GM12878 (cell line): ENCODE data around the gene COG1. TPM values are rescaled to one million over a fixed set of nuclear protein-coding genes. Genes with fewer than 3 reads are reported as not detected.

Experiments used
- BCL11A ChIP-seq: IDR thresholded peaks from 2 replicates; pipeline ENCODE4 v1.6.1; 2011; ENCODE audit warnings: low read depth, low read length
- BHLHE40 ChIP-seq, 2 experiments: fragments of 450-650 bp in 1 of 2; IDR thresholded peaks; 2 replicates each; pipeline ENCODE4 v1.6.1; 2011 to 2017; ENCODE audit warnings: low read depth in 2 of 2, borderline replicate concordance in 1 of 2, improper control_type of control experiment in 1 of 2, low read length in 1 of 2, mild to moderate bottlenecking in 1 of 2
- CBX5 ChIP-seq: sonication (generic); IDR thresholded peaks from 2 replicates; pipeline ENCODE4 v1.6.1; 2016; ENCODE audit warnings: low read depth, moderate library complexity, mild to moderate bottlenecking, inconsistent platforms
- CREM ChIP-seq: IDR thresholded peaks from 2 replicates; pipeline ENCODE4 v1.6.1; 2014; ENCODE audit warnings: antibody characterized with exemption, low read depth
- DPF2 ChIP-seq: fragments of 450-650 bp; IDR thresholded peaks from 2 replicates; pipeline ENCODE4 v1.6.1; 2017; ENCODE audit warnings: mild to moderate bottlenecking
- ETV6 ChIP-seq, 2 experiments: fragments of 450-650 bp in 1 of 2; IDR thresholded peaks in 1 of 2; conservative IDR thresholded peaks in 1 of 2; 2 replicates each; pipeline ENCODE4 v1.6.1; 2014; ENCODE audit warnings: antibody characterized with exemption in 1 of 2, borderline replicate concordance in 1 of 2, low read depth in 1 of 2, mild to moderate bottlenecking in 1 of 2, moderate library complexity in 1 of 2
- EZH2 ChIP-seq: IDR thresholded peaks from 2 replicates; pipeline ENCODE4 v1.6.1; 2012; ENCODE audit warnings: low read depth, mild to moderate bottlenecking, control low read depth, inconsistent platforms, low read length, borderline replicate concordance; ENCODE audit not compliant: control insufficient read depth
- FOXK2 ChIP-seq: fragments of 450-650 bp; IDR thresholded peaks from 2 replicates; pipeline ENCODE4 v1.6.1; 2017; ENCODE audit warnings: mild to moderate bottlenecking, moderate library complexity
- GATAD2B ChIP-seq: fragments of 450-650 bp; conservative IDR thresholded peaks from 2 replicates; pipeline ENCODE4 v1.6.1; 2017; ENCODE audit warnings: low read depth, mild to moderate bottlenecking, moderate library complexity
- IKZF2 ChIP-seq, 2 experiments: fragments of 450-650 bp; IDR thresholded peaks; 2 replicates each; pipeline ENCODE4 v1.6.1; 2017; ENCODE audit warnings: mild to moderate bottlenecking in 2 of 2, moderate library complexity in 2 of 2
- MYC ChIP-seq: IDR thresholded peaks from 2 replicates; pipeline ENCODE4 v1.6.1; 2011; ENCODE audit warnings: mild to moderate bottlenecking, low read length, moderate library complexity, inconsistent platforms; ENCODE audit not compliant: insufficient read depth, insufficient replicate concordance, insufficient read length, severe bottlenecking
- NBN ChIP-seq: fragments of 450-650 bp; IDR thresholded peaks from 2 replicates; pipeline ENCODE4 v1.6.1; 2016
- NFYB ChIP-seq: IDR thresholded peaks from 2 replicates; pipeline ENCODE4 v1.6.1; 2011; ENCODE audit warnings: low read depth, mild to moderate bottlenecking, low read length, improper control_type of control experiment, moderate library complexity; ENCODE audit not compliant: insufficient read depth
- NKRF ChIP-seq: fragments of 450-650 bp; conservative IDR thresholded peaks from 2 replicates; pipeline ENCODE4 v1.6.1; 2017; ENCODE audit warnings: mild to moderate bottlenecking, moderate library complexity
- PKNOX1 ChIP-seq: fragments of 450-650 bp; IDR thresholded peaks from 2 replicates; pipeline ENCODE4 v1.6.1; 2016; ENCODE audit warnings: mild to moderate bottlenecking
- POU2F2 ChIP-seq: IDR thresholded peaks from 3 replicates; pipeline ENCODE4 v1.6.1; 2011; ENCODE audit warnings: low read depth, mild to moderate bottlenecking, low read length, borderline replicate concordance
- SMAD1 ChIP-seq: fragments of 450-650 bp; IDR thresholded peaks from 2 replicates; pipeline ENCODE4 v1.6.1; 2018; ENCODE audit warnings: mild to moderate bottlenecking, low read depth; ENCODE audit not compliant: partially characterized antibody
- SRF ChIP-seq, 2 experiments: IDR thresholded peaks; 2 replicates each; pipeline ENCODE4 v1.6.1; 2011; ENCODE audit warnings: low read depth in 2 of 2, low read length in 2 of 2, mild to moderate bottlenecking in 1 of 2, moderate library complexity in 1 of 2
- TBL1XR1 ChIP-seq: IDR thresholded peaks from 2 replicates; pipeline ENCODE4 v1.6.1; 2012; ENCODE audit warnings: low read depth, low read length, improper control_type of control experiment
- TCF3 ChIP-seq: IDR thresholded peaks from 2 replicates; pipeline ENCODE4 v1.6.1; 2012; ENCODE audit warnings: low read depth, mild to moderate bottlenecking, low read length, borderline replicate concordance; ENCODE audit not compliant: insufficient read depth
- YY1 ChIP-seq: IDR thresholded peaks from 2 replicates; pipeline ENCODE4 v1.6.1; 2011; ENCODE audit warnings: low read depth, mild to moderate bottlenecking, low read length
- polyA plus RNA-seq, 11 experiments: library from polyadenylated mRNA; depleted of rRNA in 4 of 11; unstranded in 6 of 11; stranded (reverse) in 5 of 11; fragments of >200 nt; fragmentation: Nextera tagmentation in 4 of 11; fragmentation: Illumina TruSeq in 1 of 11; extraction: Ambion mirVana in 4 of 11; extraction: Trizol in 1 of 11; gene quantifications; 1 replicate in 1 of 11; 2 replicates in 10 of 11; pipeline versions ENCODE4 v1.2.1 to v1.2.3, GENCODE V29; 2011 to 2016; ENCODE audit warnings: inconsistent platforms in 2 of 11, missing spikeins in 2 of 11, low read depth in 1 of 11
- total RNA-seq, 4 experiments: library from RNA; depleted of rRNA in 3 of 4; stranded (reverse); fragments of >200 nt in 3 of 4; fragmentation: Illumina TruSeq in 1 of 4; extraction: Trizol in 1 of 4; gene quantifications; 2 replicates each; pipeline versions ENCODE4 v1.2.1 to v1.2.3, GENCODE V29; 2013 to 2021
- TF ChIP-seq, protein P1 (sequence below): fragments of 450-650 bp; IDR thresholded peaks from 2 replicates; pipeline ENCODE4 v1.6.1; 2017; ENCODE audit warnings: mild to moderate bottlenecking, low read depth, inconsistent platforms; ENCODE audit not compliant: poor library complexity, severe bottlenecking
- TF ChIP-seq, protein P2 (sequence below): IDR thresholded peaks from 2 replicates; pipeline ENCODE4 v1.6.1; 2012; ENCODE audit warnings: low read depth, low read length, improper control_type of control experiment
- TF ChIP-seq, protein P3 (sequence below): fragments of 150-350 bp; IDR thresholded peaks from 2 replicates; pipeline ENCODE4 v1.6.1; 2014; ENCODE audit warnings: mild to moderate bottlenecking, low read depth, low read length

The COG1 gene
- total and polyA plus RNA-seq, 10 of the 15 experiments (the other 5 are each of a cell fraction or from before 2014, with no cell fraction given) = 10.5 to 24.1 (median 18.1) TPM

GRCh38 chr17:73227379-73227778 is 34.5 kb downstream of the COG1 start (continued):
- no peak for TF ChIP-seq SMAD1
- TF ChIP-seq DPF2 = no peak
- no peak for TF ChIP-seq PKNOX1
- TF ChIP-seq EZH2 = no peak
- no peak for TF ChIP-seq CREM
- no peak for TF ChIP-seq TBL1XR1
- TF ChIP-seq NBN = peak; percentile 25; the same call in 1 of the 2 replicates
- no peak for TF ChIP-seq SRF (IDR thresholded peaks at IDR 0.05; ENCODE audit: low read depth in 2 of 2, low read length in 2 of 2)
- peak; percentile 47; a peak in 2 of 4 replicates for TF ChIP-seq IKZF2 (IDR thresholded peaks at IDR 0.05)
- TF ChIP-seq BHLHE40 (IDR thresholded peaks at IDR 0.05; ENCODE audit: borderline replicate concordance in 1 of 2, low read depth in 2 of 2, low read length in 1 of 2) = no peak
- TF ChIP-seq, protein P1, sequence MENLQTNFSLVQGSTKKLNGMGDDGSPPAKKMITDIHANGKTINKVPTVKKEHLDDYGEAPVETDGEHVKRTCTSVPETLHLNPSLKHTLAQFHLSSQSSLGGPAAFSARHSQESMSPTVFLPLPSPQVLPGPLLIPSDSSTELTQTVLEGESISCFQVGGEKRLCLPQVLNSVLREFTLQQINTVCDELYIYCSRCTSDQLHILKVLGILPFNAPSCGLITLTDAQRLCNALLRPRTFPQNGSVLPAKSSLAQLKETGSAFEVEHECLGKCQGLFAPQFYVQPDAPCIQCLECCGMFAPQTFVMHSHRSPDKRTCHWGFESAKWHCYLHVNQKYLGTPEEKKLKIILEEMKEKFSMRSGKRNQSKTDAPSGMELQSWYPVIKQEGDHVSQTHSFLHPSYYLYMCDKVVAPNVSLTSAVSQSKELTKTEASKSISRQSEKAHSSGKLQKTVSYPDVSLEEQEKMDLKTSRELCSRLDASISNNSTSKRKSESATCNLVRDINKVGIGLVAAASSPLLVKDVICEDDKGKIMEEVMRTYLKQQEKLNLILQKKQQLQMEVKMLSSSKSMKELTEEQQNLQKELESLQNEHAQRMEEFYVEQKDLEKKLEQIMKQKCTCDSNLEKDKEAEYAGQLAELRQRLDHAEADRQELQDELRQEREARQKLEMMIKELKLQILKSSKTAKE = no peak
- no peak for TF ChIP-seq CBX5
- TF ChIP-seq BCL11A = peak; percentile 71
- no peak for TF ChIP-seq NFYB
- TF ChIP-seq, protein P2, sequence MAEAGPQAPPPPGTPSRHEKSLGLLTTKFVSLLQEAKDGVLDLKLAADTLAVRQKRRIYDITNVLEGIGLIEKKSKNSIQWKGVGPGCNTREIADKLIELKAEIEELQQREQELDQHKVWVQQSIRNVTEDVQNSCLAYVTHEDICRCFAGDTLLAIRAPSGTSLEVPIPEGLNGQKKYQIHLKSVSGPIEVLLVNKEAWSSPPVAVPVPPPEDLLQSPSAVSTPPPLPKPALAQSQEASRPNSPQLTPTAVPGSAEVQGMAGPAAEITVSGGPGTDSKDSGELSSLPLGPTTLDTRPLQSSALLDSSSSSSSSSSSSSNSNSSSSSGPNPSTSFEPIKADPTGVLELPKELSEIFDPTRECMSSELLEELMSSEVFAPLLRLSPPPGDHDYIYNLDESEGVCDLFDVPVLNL = no peak
- TF ChIP-seq YY1 = no peak
- TF ChIP-seq TCF3 = no peak
- TF ChIP-seq, protein P3, sequence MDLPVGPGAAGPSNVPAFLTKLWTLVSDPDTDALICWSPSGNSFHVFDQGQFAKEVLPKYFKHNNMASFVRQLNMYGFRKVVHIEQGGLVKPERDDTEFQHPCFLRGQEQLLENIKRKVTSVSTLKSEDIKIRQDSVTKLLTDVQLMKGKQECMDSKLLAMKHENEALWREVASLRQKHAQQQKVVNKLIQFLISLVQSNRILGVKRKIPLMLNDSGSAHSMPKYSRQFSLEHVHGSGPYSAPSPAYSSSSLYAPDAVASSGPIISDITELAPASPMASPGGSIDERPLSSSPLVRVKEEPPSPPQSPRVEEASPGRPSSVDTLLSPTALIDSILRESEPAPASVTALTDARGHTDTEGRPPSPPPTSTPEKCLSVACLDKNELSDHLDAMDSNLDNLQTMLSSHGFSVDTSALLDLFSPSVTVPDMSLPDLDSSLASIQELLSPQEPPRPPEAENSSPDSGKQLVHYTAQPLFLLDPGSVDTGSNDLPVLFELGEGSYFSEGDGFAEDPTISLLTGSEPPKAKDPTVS = no peak
- no peak for TF ChIP-seq GATAD2B
- TF ChIP-seq NKRF = no peak
- peak in 1 of 2 experiments; percentile 50; a peak in 1 of 4 replicates for TF ChIP-seq ETV6 (conservative IDR thresholded peaks at IDR 0.05 in 1 of 2, IDR thresholded peaks at IDR 0.05 in 1 of 2; ENCODE audit: borderline replicate concordance in 1 of 2, low read depth in 1 of 2)
- no peak for TF ChIP-seq FOXK2
- TF ChIP-seq MYC = no peak
- no peak for TF ChIP-seq POU2F2
